Posterior vena cava (tissue), 2 donors: Measurements from ENCODE around the gene ISOC2. TPM values are rescaled to one million over a fixed set of nuclear protein-coding genes. Genes with fewer than 3 reads are reported as not detected.
A peak's percentile ranks its signal among the peaks of the same experiment; 100 is the strongest.
"Not testable (repeated sequence)": the region's sequence is repeated elsewhere in the genome, so short reads cannot be mapped to it uniquely, and the experiment has no call there.

ENCODE experiments used
- DNase-seq: peaks from one replicate; pipeline ENCODE4 v3.0.0-alpha.2; 2020; ENCODE audit warnings: low spot score
- intact Hi-C, 2 donors: fragments of 100-400 bp; cut with DNase I; formaldehyde crosslinking; loops; one replicate each; pipeline versions ENCODE4 v1.14.1 to v1.14.2; 2022 to 2023
- total RNA-seq, 2 donors: library from RNA; stranded (reverse); fragmentation: NEBNext Ultra II Directional; extraction: Animal tissue kit (Norgen Biotek cat#: 25700); gene quantifications; one replicate each; pipeline ENCODE4 v1.2.1, GENCODE V29; 2021
- donor health status: DM: yes; HTN: yes; CAD: no.
- donor health status: DM: yes; HTN: yes; CAD: no.

Gene ISOC2
- total RNA-seq, 2 donors from 2014 or later = 23.1 to 25.1 TPM

DNA sequence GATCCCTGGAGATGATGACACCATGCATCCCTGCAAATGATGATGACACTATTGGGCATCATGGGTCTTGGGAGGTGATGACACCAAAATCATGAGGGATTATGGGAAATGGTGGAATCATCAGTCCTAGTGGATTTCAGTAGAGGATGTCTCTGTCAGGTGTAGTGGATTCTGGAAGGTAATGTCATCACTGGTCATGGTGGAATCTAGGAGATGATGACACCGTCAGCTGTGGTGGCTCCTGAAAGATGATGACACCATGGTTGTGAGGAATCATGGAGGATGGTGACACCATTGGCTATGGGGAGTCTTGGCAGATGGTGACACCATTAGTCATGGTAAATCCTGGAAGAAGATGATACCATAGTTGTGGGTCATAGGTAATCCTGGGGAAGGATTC lies 30.3 kb downstream of the ISOC2 start:
- DNase-seq = no peak

DNA sequence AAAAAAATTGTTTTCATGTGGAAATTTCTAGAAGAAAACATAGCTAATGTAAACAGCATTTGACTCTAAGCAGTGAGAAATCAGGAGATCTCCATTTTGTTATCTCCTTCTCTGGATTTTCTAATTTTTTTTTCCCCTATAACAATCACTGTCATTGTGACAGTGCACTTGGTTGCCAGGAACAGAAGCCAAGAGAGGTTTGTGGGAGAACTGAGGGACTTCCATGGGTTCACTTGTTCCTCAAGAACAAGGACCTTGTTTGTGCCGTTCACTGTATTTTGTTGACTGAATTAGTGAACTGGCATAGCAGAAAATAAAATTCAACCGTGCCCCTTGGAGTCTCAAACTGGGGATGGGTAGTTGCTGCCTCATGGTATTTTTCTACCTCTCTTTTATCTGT lies 35.4 kb downstream of the ISOC2 start:
- intact Hi-C loops = loop anchor here in 1 of 2 donors (5.0 kb wide), 1 partner anchor 1189 kb away; no protein-coding TSS in a partner anchor
- no peak for DNase-seq

More for the DNA sequence above, 30.3 kb downstream of the ISOC2 start:
- intact Hi-C loops = loop anchor here in 1 of 2 donors (10.0 kb wide), 1 partner anchor 296 kb away; no protein-coding TSS in a partner anchor

DNA sequence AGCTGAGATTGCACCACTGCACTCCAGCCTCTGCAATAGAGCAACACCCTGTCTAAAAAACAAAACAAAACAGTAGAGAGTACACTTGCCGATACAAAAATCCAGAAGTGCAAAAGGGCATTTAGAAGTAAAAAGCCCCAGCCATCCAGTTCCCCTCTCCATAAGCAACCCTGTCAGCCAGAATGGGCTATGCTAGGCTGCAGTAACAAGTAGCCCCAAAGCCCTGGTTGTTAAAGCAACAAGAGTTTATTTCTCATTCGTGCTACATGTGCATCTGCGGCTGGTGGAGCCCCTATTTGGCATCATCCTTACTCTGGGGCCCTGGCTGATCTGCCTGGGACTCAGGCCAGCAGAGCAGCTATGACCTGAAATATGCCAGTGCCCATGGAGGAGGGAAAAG lies 36.9 kb downstream of the ISOC2 start:
- intact Hi-C loops = no loop called here
- DNase-seq = no peak

DNA sequence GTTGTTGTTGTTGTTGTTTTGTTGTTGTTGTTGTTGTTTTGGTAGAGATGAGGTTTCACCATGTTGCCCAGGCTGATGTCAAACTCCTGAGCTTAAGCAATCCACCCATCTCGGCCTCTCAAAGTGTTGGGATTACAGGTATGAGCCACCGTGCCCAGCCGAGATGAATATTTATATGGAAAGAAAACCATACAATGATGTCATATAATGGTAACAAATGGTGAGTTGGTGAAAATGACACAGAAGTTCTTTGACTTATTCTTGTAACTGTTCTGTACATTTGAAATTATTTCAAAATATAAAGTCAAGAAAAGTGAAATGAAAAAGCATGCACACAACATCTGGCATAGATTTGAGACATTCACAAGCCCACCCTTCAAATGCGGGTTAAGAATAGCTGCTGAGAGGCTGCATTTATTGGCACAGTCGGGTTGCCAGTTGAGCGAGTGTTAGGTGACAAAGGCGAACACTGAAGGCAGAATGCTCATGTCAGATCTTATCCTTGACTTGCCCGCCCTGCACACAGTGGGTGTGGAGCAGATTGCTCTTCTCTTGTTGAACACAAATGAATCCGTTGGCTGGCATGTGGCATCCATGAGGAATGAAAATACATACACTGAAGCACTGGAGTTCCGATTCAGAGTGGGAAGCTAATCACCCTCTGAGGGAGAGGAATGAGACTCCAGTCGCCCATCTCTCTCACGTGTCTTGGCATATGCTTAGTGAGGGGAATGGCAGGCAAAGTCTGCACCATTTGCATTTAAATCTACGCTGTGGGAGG lies 38.0 kb downstream of the ISOC2 start:
- intact Hi-C loops = no loop called here
- DNase-seq = no peak

DNA sequence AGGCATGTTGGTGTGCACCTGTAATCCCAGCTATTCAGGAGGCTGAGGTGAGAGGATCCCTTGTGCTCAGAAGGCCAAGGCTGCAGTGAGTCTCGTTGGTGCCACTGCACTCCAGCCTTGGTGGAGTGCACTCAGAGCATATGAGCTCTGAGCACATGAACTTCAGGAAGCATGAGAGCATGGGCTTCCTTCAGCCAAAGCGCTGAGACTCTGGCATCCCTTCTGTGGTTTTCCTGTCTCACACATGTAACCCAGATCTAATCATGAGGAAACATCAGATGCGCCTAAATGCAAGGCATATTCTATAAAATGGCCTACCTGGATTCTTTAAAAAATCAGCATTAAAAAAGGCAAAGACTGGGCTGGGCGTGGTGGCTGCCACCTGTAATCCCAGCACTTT lies 40.2 kb downstream of the ISOC2 start:
- DNase-seq, intact Hi-C loops: not testable (repeated sequence)

DNA sequence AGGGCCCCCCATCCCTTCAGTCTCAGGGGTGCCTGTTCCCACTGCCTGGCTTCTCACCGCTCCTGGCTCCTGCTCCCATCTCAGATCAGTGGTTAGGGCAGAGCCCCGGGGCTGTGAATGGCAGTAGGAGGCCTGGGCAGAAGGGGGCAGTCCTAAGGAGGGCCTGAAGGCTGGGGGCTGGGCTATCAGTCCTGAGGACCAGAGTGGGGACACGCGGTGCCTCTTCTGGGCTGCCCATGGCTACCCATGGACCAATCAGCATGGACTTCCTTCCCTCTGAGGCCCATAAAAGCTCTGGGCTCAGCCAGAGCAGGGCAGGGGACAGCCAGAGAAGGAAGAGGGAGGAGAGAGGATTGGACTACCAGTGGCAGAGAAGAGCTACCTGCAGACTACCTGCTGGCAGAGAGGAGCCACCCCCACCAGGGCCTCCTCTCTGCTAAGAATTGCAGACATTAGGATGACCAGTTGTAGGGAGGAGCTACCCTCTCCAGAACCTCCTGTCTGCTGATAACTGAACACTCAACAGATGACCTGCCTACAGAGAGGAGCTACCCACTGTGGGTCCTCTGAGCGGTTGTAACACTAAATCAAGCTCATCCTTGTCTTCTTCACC lies 41.7 kb downstream of the ISOC2 start:
- intact Hi-C loops = loop anchor here in 1 of 2 donors (5.0 kb wide), 1 partner anchor 1803 kb away; no protein-coding TSS in a partner anchor
- no peak for DNase-seq

DNA sequence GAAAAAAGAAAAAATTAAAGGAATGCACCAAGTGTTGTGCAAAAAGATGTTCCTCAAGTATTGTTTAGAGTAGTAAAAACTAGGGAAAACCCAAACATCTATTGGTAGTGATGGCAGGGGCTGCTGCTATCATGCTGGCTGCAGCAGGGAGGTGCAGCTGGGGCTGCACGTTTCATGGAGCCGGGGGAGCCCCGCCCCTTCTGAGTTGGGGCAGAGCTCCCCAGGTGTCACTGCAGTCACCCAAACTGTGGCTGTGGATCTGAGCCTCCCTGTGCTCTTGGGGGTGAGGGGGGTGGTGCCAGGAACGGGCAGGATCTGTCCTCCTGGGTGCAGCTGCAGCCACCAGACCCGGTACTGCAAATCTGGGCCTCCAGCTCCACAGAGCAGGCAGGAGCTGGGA lies 42.3 kb downstream of the ISOC2 start:
- no peak for DNase-seq
- intact Hi-C loops = loop anchor here in 1 of 2 donors (5.0 kb wide), 1 partner anchor 1803 kb away; no protein-coding TSS in a partner anchor

DNA sequence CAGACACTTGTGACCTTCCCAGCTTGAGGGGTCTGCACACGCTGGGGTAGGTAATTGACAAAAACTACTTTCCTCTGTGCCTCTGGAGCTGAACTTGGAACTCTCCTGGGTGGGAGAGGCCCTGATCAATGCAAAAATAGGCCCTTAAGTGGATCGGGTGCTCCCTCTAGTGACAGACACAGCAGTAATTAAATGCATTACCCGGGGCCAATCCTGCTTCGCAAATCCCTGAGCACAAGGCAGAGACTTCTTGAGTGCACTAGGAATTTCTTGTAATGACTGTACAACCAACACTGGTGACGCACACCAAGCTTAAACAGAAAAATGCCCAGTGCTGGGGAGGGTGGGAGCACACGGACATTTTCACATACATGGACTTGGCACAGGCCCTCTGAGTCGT lies 43.3 kb downstream of the ISOC2 start:
- no peak for DNase-seq
- intact Hi-C loops = loop anchor here in 1 of 2 donors (5.0 kb wide), 1 partner anchor 1804 kb away; no protein-coding TSS in a partner anchor

DNA sequence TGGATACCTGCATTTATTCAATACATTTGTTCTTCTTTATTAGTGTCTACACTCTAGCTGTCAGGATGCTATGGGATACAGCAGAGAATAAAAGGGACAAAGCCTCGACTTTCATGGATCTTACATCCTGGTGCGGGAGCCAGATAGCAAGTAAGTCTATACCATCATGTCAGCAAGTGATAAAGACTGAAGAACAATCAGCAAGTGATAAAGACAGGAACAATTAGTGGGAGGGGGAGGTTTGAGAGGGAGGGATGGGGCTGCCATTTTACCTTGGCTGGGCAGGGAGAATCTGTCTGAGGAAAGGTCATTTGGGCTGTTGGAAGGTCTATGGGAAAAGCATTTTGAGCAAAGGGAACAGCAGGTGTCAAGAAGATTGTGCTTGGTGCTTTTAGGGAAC lies 51.3 kb downstream of the ISOC2 start:
- DNase-seq = no peak
- intact Hi-C loops = no loop called here

DNA sequence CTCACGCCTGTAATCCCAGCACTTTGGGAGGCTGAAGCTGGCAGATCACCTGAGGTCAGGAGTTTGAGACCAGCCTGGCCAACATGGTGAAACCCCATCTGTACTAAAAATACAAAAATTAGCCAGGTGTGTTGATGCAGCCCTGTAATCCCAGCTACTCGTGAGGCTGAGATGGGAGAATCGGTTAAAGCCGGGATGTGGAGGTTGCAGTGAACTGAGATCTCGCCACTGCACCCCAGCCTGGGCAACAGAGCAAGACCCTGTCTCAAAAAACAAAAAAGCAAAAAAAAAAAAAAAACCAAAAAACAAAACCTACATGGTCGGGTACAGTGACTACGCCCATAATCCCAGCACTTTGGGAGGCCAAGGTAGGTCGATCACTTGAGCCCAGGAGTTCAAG lies 52.3 kb downstream of the ISOC2 start:
- intact Hi-C loops, DNase-seq: not testable (repeated sequence)

DNA sequence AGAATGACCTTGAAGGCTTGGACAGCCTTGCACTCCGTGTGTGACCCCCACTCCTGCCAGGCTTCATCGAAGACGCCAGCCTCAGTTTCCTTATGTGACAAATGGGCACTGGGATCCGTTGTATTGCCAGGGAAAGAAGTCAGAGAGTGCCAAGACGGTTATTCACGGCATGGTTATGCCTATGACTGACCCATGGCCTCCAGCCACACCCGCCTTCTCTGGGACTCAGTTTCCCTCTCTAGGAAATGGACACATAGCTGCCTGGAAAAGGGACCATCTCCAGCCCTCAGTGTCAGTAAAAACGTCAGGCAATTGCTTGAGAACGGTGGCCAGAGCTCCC lies 52.9 kb downstream of the ISOC2 start:
- intact Hi-C loops = no loop called here

DNA sequence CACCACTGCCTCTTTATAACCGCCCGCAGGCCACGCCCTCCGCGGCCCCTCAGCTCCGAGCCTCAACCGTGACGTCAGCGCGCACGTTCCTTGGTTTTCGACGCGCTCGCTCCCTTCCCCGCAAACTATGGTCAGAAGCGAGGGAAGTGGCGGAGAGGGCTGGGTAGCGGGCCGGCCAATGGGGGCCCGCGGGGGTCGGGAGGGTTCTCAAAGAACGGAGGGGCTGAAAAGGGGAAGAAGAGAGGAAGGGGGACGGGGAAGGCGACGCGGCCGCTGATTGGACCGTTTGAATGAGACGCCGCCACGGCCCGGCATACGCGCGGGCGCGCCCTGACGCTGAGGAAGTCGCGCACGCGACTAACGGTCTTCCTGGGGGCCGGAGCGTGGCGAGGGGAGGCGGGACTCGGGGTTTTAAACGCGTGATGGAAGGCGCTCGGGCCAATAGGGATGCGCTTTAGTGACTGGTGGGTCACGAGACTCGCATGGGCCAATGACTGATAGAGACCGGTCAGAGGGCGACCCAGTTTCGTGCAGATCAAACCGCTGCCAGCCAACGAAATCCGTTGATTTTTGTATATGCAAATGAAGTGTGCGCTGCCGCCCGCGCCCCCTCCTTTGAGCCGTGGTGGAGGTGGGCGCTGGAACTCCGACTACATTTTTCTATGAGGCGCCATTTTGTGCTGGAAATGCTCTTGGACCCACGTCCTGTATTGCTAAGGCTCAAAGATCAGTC lies 53.5 kb downstream of the ISOC2 start:
- DNase-seq = peak; percentile 100
- intact Hi-C loops = no loop called here

More for the DNA sequence above, 52.9 kb downstream of the ISOC2 start:
- no peak for DNase-seq

DNA sequence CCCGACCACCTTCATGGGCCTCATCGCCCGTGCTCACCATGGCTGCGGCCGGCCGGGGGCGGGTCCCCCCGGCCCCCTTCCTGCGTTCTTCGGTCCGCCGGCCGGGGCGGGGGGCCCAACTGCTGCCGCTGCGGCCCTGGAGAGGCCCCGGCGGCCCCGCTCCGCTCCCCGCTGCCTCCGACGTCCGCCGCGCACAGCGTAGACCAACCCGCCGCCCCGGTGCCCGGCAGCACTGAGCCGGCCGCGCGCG lies 54.0 kb downstream of the ISOC2 start, which contains the start of gene UBE2S:
UBE2S (minus strand) TSS at position 239 of the 250 bp plus-strand sequence; CDS start at position 40, 199 bp downstream.
- intact Hi-C loops = not testable (repeated sequence)

DNA sequence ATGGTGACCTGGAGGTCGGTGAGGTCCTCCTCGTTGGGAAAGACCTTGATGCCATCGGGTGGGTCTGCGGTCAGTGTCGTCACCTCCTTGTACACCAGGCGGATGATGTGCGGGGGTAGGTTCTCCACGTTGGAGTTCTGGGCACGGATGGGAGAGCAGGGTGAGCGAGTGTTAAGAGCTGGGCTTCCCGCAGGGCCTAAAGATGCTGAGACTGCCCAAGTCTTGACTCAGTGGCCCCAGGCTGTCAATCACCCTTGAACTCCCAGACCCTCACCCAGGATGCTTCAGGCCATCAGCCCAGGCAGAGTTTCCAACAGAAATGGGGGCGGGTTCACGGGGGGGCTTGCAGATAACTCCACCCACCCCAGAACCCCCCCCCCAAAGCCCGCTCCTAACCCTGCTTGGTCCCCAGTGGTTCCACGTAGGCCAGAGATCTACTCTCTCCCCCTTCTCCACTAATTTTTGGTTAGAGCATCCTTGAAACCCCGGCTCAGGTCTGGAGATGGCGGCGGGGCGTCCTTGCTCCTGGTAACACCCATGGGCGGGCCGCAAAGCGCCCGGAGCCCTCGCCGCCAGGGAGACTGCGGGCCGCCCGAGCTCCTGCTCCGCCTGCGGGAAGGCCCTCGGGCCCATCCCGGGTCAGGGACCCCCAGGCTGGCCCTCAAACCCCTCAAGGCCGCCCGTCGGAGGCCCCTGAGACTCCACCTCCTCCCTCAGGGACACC lies 54.5 kb downstream of the ISOC2 start:
- intact Hi-C loops = no loop called here
- peak; percentile 86 for DNase-seq

More for the DNA sequence above, 54.0 kb downstream of the ISOC2 start, which contains the start of gene UBE2S:
- not testable (repeated sequence) for DNase-seq

DNA sequence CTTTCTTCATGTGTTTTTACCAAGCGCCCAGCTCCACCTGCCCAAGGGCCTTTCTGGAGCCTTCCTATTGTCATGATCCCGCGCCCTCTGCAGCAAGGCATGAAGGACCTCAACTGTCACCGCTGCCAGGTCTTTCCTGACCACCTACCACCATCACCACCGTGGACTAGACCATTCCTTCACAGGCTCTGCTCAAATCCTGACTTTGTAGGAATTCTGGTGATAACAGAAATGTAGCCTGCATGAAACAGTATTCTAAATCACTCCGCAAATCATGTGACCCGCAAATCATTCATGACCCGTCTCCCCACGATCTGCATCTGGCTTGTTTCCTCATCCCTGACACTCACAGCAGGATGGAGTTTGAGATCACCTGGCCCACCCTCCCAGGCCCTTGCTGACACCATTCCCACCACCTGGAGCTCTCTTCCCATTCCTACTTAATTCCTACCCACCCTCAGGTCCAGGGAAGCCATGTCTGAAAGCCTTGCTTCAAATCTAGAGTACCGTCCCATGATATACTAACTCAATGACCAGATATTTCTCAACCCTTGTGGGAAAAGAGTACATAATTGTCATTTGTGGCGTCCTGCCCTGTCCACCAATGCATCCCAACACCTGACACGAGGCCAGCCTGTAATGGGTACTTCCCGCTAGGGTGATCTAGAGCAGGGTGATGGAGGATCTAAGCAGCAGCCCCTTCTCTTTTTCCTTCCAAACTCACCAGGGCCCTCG lies 55.2 kb downstream of the ISOC2 start:
- intact Hi-C loops = no loop called here
- DNase-seq = no peak

DNA sequence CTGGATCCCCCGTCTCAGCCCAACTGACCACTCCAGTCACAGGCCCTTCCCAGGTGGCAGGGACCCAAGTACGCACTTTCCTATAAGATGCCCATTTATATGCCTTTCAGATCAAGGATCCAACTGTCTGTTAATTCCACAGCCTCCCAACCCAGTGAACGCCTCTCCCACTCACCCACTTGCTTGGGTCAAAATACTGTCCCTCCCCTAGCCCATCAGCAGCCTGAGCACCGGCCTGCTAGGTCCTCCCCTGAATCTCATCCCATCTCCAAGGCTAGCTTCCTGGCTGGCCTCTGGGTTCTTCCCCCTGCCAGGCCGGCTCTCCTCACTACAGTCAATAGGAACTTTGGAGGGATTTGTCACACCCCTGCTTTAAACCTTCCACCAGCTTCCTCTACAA lies 55.8 kb downstream of the ISOC2 start:
- no peak for DNase-seq
- intact Hi-C loops = no loop called here
